Hepatocyte (in vitro differentiated cells): ENCODE measurements around the gene NCL. TPM values are rescaled to one million over a fixed set of nuclear protein-coding genes. Genes with fewer than 3 reads are reported as not detected.

Source experiments
- DNase-seq: peaks from one replicate; pipeline ENCODE4 v3.0.0-alpha.2; 2016; ENCODE audit warnings: low spot score
- H2AFZ ChIP-seq: fragments of 200-600 bp; sonication (generic); 2 replicates; pipeline ENCODE4 v1.6.0; 2016; ENCODE audit warnings: antibody characterized with exemption, mild to moderate bottlenecking
- H3K27ac ChIP-seq: fragments of 200-600 bp; sonication (generic); 2 replicates; pipeline ENCODE4 v1.5.1; 2016; ENCODE audit warnings: mild to moderate bottlenecking
- H3K27me3 ChIP-seq: fragments of 200-600 bp; sonication (generic); 2 replicates; pipeline ENCODE4 v1.6.1; 2016
- H3K36me3 ChIP-seq: fragments of 200-600 bp; sonication (generic); replicated peaks from 2 replicates; pipeline ENCODE4 v1.5.1; 2016; ENCODE audit warnings: low read depth; ENCODE audit not compliant: insufficient read depth
- H3K4me1 ChIP-seq: fragments of 200-600 bp; sonication (generic); 2 replicates; pipeline ENCODE4 v1.5.1; 2016; ENCODE audit warnings: mild to moderate bottlenecking, moderate library complexity; ENCODE audit not compliant: insufficient read depth
- H3K4me2 ChIP-seq: fragments of 200-600 bp; sonication (generic); 2 replicates; pipeline ENCODE4 v1.6.0; 2016
- H3K4me3 ChIP-seq: fragments of 200-600 bp; sonication (generic); 2 replicates; pipeline ENCODE4 v1.5.1; 2016; ENCODE audit warnings: mild to moderate bottlenecking
- H3K79me2 ChIP-seq: fragments of 200-600 bp; sonication (generic); 2 replicates; pipeline ENCODE4 v1.6.0; 2017; ENCODE audit warnings: mild to moderate bottlenecking
- H3K9me2 ChIP-seq: fragments of 200-600 bp; sonication (generic); replicated peaks from 2 replicates; pipeline ENCODE4 v1.6.0; 2017; ENCODE audit warnings: mild to moderate bottlenecking; ENCODE audit not compliant: insufficient read depth
- H3K9me3 ChIP-seq: fragments of 200-600 bp; sonication (generic); 2 replicates; pipeline ENCODE4 v1.5.1; 2016; ENCODE audit warnings: low read depth, mild to moderate bottlenecking
- H4K20me1 ChIP-seq: fragments of 200-600 bp; sonication (generic); 2 replicates; pipeline ENCODE4 v1.6.0; 2016; ENCODE audit warnings: mild to moderate bottlenecking; ENCODE audit not compliant: insufficient read depth, poor library complexity, severe bottlenecking
- EZH2 ChIP-seq: fragments of 200-600 bp; sonication (generic); IDR thresholded peaks from 2 replicates; pipeline ENCODE4 v1.6.1; 2016; ENCODE audit warnings: antibody characterized with exemption, mild to moderate bottlenecking, borderline replicate concordance
- EZH2phosphoT487 ChIP-seq: fragments of 200-600 bp; sonication (generic); IDR thresholded peaks from one replicate; pipeline ENCODE4 v1.6.1; 2018; ENCODE audit warnings: antibody characterized with exemption, mild to moderate bottlenecking, low read depth, moderate library complexity; ENCODE audit not compliant: unreplicated experiment, severe bottlenecking
- WGBS: methylation state at CpG from one replicate; pipeline ENCODE4 v1.1.6; 2016; ENCODE audit warnings: low lambda C conversion rate; ENCODE audit errors: missing lambda C conversion rate; 5-methylcytosine and 5-hydroxymethylcytosine counted together
- polyA plus RNA-seq: library from polyadenylated mRNA; unstranded; fragments of >200 nt; fragmentation: Nextera tagmentation; extraction: Ambion mirVana; gene quantifications from 2 replicates; pipeline ENCODE4 v1.2.1, GENCODE V29; 2016
- total RNA-seq: library from RNA; depleted of rRNA; stranded (reverse); fragments of >200 nt; gene quantifications from 2 replicates; pipeline ENCODE4 v1.2.3, GENCODE V29; 2014
- TF ChIP-seq, protein P1 (sequence below): fragments of 200-600 bp; sonication (generic); IDR thresholded peaks from 2 replicates; pipeline ENCODE4 v1.5.1; 2016; ENCODE audit warnings: antibody characterized with exemption, mild to moderate bottlenecking; ENCODE audit not compliant: poor library complexity

Gene NCL
- total and polyA plus RNA-seq, 2 experiments from 2014 or later: 137 to 349 TPM

- TF ChIP-seq EZH2: no peak
- TF ChIP-seq EZH2phosphoT487: no peak
- TF ChIP-seq, protein P1, sequence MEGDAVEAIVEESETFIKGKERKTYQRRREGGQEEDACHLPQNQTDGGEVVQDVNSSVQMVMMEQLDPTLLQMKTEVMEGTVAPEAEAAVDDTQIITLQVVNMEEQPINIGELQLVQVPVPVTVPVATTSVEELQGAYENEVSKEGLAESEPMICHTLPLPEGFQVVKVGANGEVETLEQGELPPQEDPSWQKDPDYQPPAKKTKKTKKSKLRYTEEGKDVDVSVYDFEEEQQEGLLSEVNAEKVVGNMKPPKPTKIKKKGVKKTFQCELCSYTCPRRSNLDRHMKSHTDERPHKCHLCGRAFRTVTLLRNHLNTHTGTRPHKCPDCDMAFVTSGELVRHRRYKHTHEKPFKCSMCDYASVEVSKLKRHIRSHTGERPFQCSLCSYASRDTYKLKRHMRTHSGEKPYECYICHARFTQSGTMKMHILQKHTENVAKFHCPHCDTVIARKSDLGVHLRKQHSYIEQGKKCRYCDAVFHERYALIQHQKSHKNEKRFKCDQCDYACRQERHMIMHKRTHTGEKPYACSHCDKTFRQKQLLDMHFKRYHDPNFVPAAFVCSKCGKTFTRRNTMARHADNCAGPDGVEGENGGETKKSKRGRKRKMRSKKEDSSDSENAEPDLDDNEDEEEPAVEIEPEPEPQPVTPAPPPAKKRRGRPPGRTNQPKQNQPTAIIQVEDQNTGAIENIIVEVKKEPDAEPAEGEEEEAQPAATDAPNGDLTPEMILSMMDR: no peak
- DNase-seq: no peak
- no peaks in the 10 kb centered on the region for H3K79me2 ChIP-seq
- no peaks in the 10 kb centered on the region for H3K4me1 ChIP-seq
- no peak overlapping the region for H3K4me3 ChIP-seq
- H3K9me2 ChIP-seq: no peaks in the 10 kb centered on the region
- no peak overlapping the region for H2AFZ ChIP-seq
- no peaks in the 10 kb centered on the region for H3K27me3 ChIP-seq
- H3K4me2 ChIP-seq: no peak overlapping the region
- H3K9me3 ChIP-seq: no peaks in the 10 kb centered on the region
- 70% methylated on average over 9 of the region's 9 CpGs for WGBS
- no peak overlapping the region for H3K27ac ChIP-seq
- no peaks in the 10 kb centered on the region for H4K20me1 ChIP-seq
- H3K36me3 ChIP-seq: no peaks in the 10 kb centered on the region
Measured at GRCh38 chr2:231421051-231421580, 43.2 kb downstream of the NCL start.

GRCh38 chr2:231418820-231419640 is 45.3 kb downstream of the NCL start:
- peaks cover 6% of the 10 kb centered on the region for H3K4me1 ChIP-seq
- no peak overlapping the region for H2AFZ ChIP-seq
- H3K4me2 ChIP-seq: no peak overlapping the region
- H3K36me3 ChIP-seq: no peaks in the 10 kb centered on the region
- no peaks in the 10 kb centered on the region for H3K27me3 ChIP-seq
- no peaks in the 10 kb centered on the region for H3K9me2 ChIP-seq
- H3K9me3 ChIP-seq: no peaks in the 10 kb centered on the region
- no peaks in the 10 kb centered on the region for H4K20me1 ChIP-seq
- 88% methylated on average over 26 of the region's 26 CpGs for WGBS
- DNase-seq: no peak
- H3K79me2 ChIP-seq: no peaks in the 10 kb centered on the region
- H3K4me3 ChIP-seq: no peak overlapping the region
- no peak for TF ChIP-seq EZH2
- no peak for TF ChIP-seq EZH2phosphoT487
- TF ChIP-seq, protein P1: no peak
- no peak overlapping the region for H3K27ac ChIP-seq

GRCh38 chr2:231415029-231415428 is 49.3 kb downstream of the NCL start:
- DNase-seq: no peak
- Histone ChIP-seq H2AFZ (no peak overlapping the region), H3K36me3 (no peaks in the 10 kb centered on the region), H3K79me2 (no peaks in the 10 kb centered on the region), H3K4me3 (no peak overlapping the region), H3K9me3 (no peaks in the 10 kb centered on the region), H3K27ac (no peak overlapping the region), H3K9me2 (no peaks in the 10 kb centered on the region), H3K4me1 (peaks cover 17% of the 10 kb centered on the region), H3K4me2 (no peak overlapping the region), H3K27me3 (no peaks in the 10 kb centered on the region), H4K20me1 (no peaks in the 10 kb centered on the region)
- TF ChIP-seq EZH2phosphoT487 (no peak), EZH2 (no peak)
- TF ChIP-seq, protein P1: no peak
